ENCODE results near the gene SIAH2. TPM values are rescaled to one million over a fixed set of nuclear protein-coding genes. Genes with fewer than 3 reads are reported as not detected.

SIAH2 gene
- total RNA-seq (10 to 100 TPM; 19.5 to 37.9 TPM), polyA plus RNA-seq (10 to 100 TPM in 1 of 2 donors, 1 to 10 TPM in 1; 7.5 to 24.2 TPM)
- long read RNA-seq, donor 1, transcript SIAH2-201 (2 exons, 2,517 nt): major isoform, 17 of 17 reads
- long read RNA-seq, donor 1, partial matches to known transcripts: 0 of 17 reads
- long read RNA-seq, donor 1, other reads (novel, unspliced or antisense): 0 of 17 reads
- long read RNA-seq, donor 2, transcript SIAH2-201 (2 exons, 2,517 nt): major isoform, 9 of 9 reads
- long read RNA-seq, donor 2, partial matches to known transcripts: 0 of 9 reads
- long read RNA-seq, donor 2, other reads (novel, unspliced or antisense): 0 of 9 reads
- long read RNA-seq, donor 3, transcript SIAH2-201 (2 exons, 2,517 nt): major isoform, 9 of 9 reads
- long read RNA-seq, donor 3, partial matches to known transcripts: 0 of 9 reads
- long read RNA-seq, donor 3, other reads (novel, unspliced or antisense): 0 of 9 reads
- long read RNA-seq, donor 4, transcript SIAH2-201 (2 exons, 2,517 nt): major isoform, 9 of 16 reads
- long read RNA-seq, donor 4, partial matches to known transcripts: 7 of 16 reads
- long read RNA-seq, donor 4, other reads (novel, unspliced or antisense): 0 of 16 reads
- long read RNA-seq, donor 5, transcript SIAH2-201 (2 exons, 2,517 nt): major isoform, 22 of 22 reads
- long read RNA-seq, donor 5, partial matches to known transcripts: 0 of 22 reads
- long read RNA-seq, donor 5, other reads (novel, unspliced or antisense): 0 of 22 reads

GRCh38 chr3:150763122-150763840, at the start of gene SIAH2:
Gene SIAH2 (minus strand): TSS chr3:150763169. CDS start chr3:150762849, 320 bp downstream.
- H3K4me1 ChIP-seq (ENCODE audit: control insufficient read depth in 5 of 5, insufficient read depth in 5 of 5, low read length in 5 of 5): peaks cover 0 to 23% (median 9%) of the 10 kb centered on the region in 5 donors
- no peaks in the 10 kb centered on the region for H3K9me3 ChIP-seq (ENCODE audit: control insufficient read depth in 4 of 4, insufficient read depth in 3 of 4, low read length in 3 of 4)
- no peak for TF ChIP-seq CTCF (IDR thresholded peaks at IDR 0.05; ENCODE audit: control extremely low read depth, extremely low read depth)
- peak within 1 kb of the TSS; percentile 95 to 96 for H3K27ac ChIP-seq (ENCODE audit: low read depth in 1 of 2, low read length in 1 of 2)
- peak within 1 kb of the TSS; percentile 79 to 97 for H3K9ac ChIP-seq (ENCODE audit: insufficient read depth in 1 of 2, low read length in 2 of 2)
- ATAC-seq (ENCODE audit: insufficient read depth, low FRiP score) (peak; percentile 89), DNase-seq (peak; percentile 95 to 98 (median 96))
- no peaks in the 10 kb centered on the region for H3K27me3 ChIP-seq (ENCODE audit: control insufficient read depth in 3 of 3, insufficient read depth in 3 of 3, low read length in 2 of 3)
- whole genome bisulfite sequencing, 2 donors: 0% methylated on average over 53 to 70 of the region's 70 CpGs
- peak within 1 kb of the TSS; percentile 96 for H3K4me3 ChIP-seq
- peaks cover 0 to 5% (median 1%) of the 10 kb centered on the region in 4 donors for H3K36me3 ChIP-seq (ENCODE audit: control insufficient read depth in 4 of 4, insufficient read depth in 4 of 4, low read length in 4 of 4)

GRCh38 chr3:150811984-150812383, 49.0 kb upstream of the SIAH2 start:
- ATAC-seq (ENCODE audit: insufficient read depth, low FRiP score) (no peak), DNase-seq (no peak)
- H3K4me3 ChIP-seq: no peak overlapping the region
- H3K27me3 ChIP-seq (ENCODE audit: control insufficient read depth in 3 of 3, insufficient read depth in 3 of 3, low read length in 2 of 3): no peaks in the 10 kb centered on the region
- no peaks in the 10 kb centered on the region for H3K4me1 ChIP-seq (ENCODE audit: control insufficient read depth in 5 of 5, insufficient read depth in 5 of 5, low read length in 5 of 5)
- no peaks in the 10 kb centered on the region for H3K9me3 ChIP-seq (ENCODE audit: control insufficient read depth in 4 of 4, insufficient read depth in 3 of 4, low read length in 3 of 4)
- no peaks in the 10 kb centered on the region for H3K36me3 ChIP-seq (ENCODE audit: control insufficient read depth in 4 of 4, insufficient read depth in 4 of 4, low read length in 4 of 4)
- no peak overlapping the region for H3K9ac ChIP-seq (ENCODE audit: insufficient read depth in 1 of 2, low read length in 2 of 2)
- no peak overlapping the region for H3K27ac ChIP-seq (ENCODE audit: low read depth in 1 of 2, low read length in 1 of 2)
- WGBS, 2 donors: 87 to 96% methylated on average over 5 of the region's 5 CpGs
- no peak for TF ChIP-seq CTCF (IDR thresholded peaks at IDR 0.05; ENCODE audit: control extremely low read depth, extremely low read depth)

- WGBS, 2 donors: 95 to 100% methylated on average over 1 of the region's 1 CpG
- TF ChIP-seq CTCF (IDR thresholded peaks at IDR 0.05; ENCODE audit: control extremely low read depth, extremely low read depth): no peak
- ATAC-seq (ENCODE audit: insufficient read depth, low FRiP score) (no peak), DNase-seq (no peak)
- Histone ChIP-seq H3K4me1 (ENCODE audit: control insufficient read depth in 5 of 5, insufficient read depth in 5 of 5, low read length in 5 of 5) (no peaks in the 10 kb centered on the region), H3K4me3 (no peak overlapping the region), H3K9me3 (ENCODE audit: control insufficient read depth in 4 of 4, insufficient read depth in 3 of 4, low read length in 3 of 4) (no peaks in the 10 kb centered on the region), H3K36me3 (ENCODE audit: control insufficient read depth in 4 of 4, insufficient read depth in 4 of 4, low read length in 4 of 4) (no peaks in the 10 kb centered on the region), H3K27me3 (ENCODE audit: control insufficient read depth in 3 of 3, insufficient read depth in 3 of 3, low read length in 2 of 3) (no peaks in the 10 kb centered on the region), H3K27ac (ENCODE audit: low read depth in 1 of 2, low read length in 1 of 2) (no peak overlapping the region), H3K9ac (ENCODE audit: insufficient read depth in 1 of 2, low read length in 2 of 2) (no peak overlapping the region)
Measured at GRCh38 chr3:150810641-150811040, 47.7 kb upstream of the SIAH2 start.
